ENCODE results near the gene OR10AG1.

Gene OR10AG1

GRCh38 chr11:55969845-55970244 is at the start of gene OR10AG1:
Gene OR10AG1 (minus strand): TSS chr11:55969945. CDS start chr11:55969907, 38 bp downstream.
- DNase-seq (ENCODE audit: low read depth) = no peak

GRCh38 chr11:56013805-56014204 is 44.1 kb upstream of the OR10AG1 start:
- DNase-seq (ENCODE audit: low read depth) = no peak

- no peak for DNase-seq (ENCODE audit: low read depth)
Measured at GRCh38 chr11:56010716-56011115, 41.0 kb upstream of the OR10AG1 start.

- no peak for DNase-seq (ENCODE audit: low read depth)
Measured at GRCh38 chr11:55994525-55994924, 24.8 kb upstream of the OR10AG1 start, which contains the start of gene OR5F1. Gene OR5F1 (minus strand): TSS chr11:55994625. CDS start chr11:55994625, 0 bp downstream.

GRCh38 chr11:55970935-55971334 is 1.2 kb upstream of the OR10AG1 start:
- no peak for DNase-seq (ENCODE audit: low read depth)

- DNase-seq (ENCODE audit: low read depth) = no peak
Measured at GRCh38 chr11:55967914-55968313, 1.8 kb downstream of the OR10AG1 start.

- no peak for DNase-seq (ENCODE audit: low read depth)
Measured at GRCh38 chr11:55966391-55966790, 3.4 kb downstream of the OR10AG1 start.

GRCh38 chr11:55956521-55956920 is 13.2 kb downstream of the OR10AG1 start:
- no peak for DNase-seq (ENCODE audit: low read depth)

- no peak for DNase-seq (ENCODE audit: low read depth)
Measured at GRCh38 chr11:55949330-55949729, 20.4 kb downstream of the OR10AG1 start.

GRCh38 chr11:55942785-55943392 is 26.9 kb downstream of the OR10AG1 start:
- DNase-seq (ENCODE audit: low read depth) = no peak

- no peak for DNase-seq (ENCODE audit: low read depth)
Measured at GRCh38 chr11:55936300-55936699, 33.4 kb downstream of the OR10AG1 start, which contains the start of gene OR5I1. Gene OR5I1 (minus strand): TSS chr11:55936400. CDS start chr11:55936400, 0 bp downstream.

- no peak for DNase-seq (ENCODE audit: low read depth)
Measured at GRCh38 chr11:55920537-55920936, 49.2 kb downstream of the OR10AG1 start.
